ENCODE measurements around the gene TULP4.

DNA sequence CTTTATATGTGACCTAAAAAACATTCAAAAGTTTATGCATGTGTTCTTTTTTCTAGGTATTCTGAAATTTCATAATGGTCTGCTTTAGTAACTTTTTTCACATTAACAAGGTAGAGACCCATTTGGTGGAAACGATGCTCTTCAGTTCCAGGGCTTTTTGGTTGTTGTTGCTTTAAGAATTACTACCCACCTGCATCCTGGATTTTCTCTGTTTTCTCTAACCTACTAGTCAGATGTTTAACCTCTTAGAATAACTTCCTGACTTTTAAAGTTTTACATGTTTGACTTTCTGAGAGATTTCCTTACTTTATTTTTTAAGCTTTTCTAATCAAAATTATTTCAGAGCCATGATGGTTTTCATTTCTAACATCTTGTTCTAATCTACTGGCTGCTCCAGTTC lies 14.9 kb downstream of the TULP4 start:
- TF ChIP-seq CTCF (IDR thresholded peaks at IDR 0.05) (no peak), ZFX (IDR thresholded peaks at IDR 0.05; ENCODE audit: borderline replicate concordance) (no peak)
